GM12875 (cell line): ENCODE results near the gene PACRG.

ENCODE experiments used
- H3K4me3 ChIP-seq: one replicate; pipeline ENCODE4 v1.5.1; 2011; ENCODE audit warnings: low read depth, low read length, control low read depth
- TF ChIP-seq, protein P1 (sequence below): IDR thresholded peaks from 2 replicates; pipeline ENCODE4 v1.5.1; 2011; ENCODE audit warnings: low read depth, mild to moderate bottlenecking, control low read depth, inconsistent platforms, low read length, moderate library complexity, borderline replicate concordance; ENCODE audit not compliant: insufficient read depth

PACRG gene

DNA sequence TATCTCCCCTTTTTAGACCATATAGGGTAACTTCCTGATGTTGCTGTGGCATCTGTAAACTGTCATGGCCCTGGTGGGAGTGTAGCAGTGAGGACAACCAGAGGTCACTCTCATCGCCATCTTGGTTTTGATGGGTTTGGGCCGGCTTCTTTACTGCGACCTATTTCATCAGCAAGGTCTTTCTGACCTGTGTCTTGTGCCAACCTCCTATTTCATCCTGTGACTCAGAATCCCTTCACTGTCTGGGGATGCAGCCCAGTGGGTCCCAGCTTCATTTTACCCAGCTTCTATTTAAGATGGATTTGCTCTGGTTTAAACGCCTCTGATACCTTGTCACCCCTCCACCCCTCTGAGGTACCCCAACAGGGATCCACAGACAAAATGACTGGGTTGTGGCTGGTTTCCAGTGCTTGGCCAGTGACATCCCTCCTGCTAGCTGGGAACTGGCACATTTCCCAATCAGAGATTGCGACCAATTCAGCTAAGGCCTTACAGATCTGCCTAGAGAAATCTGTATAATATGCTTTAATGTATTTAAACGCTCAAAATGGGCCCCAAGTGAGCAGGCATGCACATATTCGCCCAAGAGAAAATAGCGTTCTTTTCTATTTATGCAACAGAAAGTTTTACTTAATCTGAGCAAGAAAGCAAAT lies 371.2 kb downstream of the PACRG start:
- H3K4me3 ChIP-seq = no peak overlapping the region
- TF ChIP-seq, protein P1, sequence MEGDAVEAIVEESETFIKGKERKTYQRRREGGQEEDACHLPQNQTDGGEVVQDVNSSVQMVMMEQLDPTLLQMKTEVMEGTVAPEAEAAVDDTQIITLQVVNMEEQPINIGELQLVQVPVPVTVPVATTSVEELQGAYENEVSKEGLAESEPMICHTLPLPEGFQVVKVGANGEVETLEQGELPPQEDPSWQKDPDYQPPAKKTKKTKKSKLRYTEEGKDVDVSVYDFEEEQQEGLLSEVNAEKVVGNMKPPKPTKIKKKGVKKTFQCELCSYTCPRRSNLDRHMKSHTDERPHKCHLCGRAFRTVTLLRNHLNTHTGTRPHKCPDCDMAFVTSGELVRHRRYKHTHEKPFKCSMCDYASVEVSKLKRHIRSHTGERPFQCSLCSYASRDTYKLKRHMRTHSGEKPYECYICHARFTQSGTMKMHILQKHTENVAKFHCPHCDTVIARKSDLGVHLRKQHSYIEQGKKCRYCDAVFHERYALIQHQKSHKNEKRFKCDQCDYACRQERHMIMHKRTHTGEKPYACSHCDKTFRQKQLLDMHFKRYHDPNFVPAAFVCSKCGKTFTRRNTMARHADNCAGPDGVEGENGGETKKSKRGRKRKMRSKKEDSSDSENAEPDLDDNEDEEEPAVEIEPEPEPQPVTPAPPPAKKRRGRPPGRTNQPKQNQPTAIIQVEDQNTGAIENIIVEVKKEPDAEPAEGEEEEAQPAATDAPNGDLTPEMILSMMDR = no peak

DNA sequence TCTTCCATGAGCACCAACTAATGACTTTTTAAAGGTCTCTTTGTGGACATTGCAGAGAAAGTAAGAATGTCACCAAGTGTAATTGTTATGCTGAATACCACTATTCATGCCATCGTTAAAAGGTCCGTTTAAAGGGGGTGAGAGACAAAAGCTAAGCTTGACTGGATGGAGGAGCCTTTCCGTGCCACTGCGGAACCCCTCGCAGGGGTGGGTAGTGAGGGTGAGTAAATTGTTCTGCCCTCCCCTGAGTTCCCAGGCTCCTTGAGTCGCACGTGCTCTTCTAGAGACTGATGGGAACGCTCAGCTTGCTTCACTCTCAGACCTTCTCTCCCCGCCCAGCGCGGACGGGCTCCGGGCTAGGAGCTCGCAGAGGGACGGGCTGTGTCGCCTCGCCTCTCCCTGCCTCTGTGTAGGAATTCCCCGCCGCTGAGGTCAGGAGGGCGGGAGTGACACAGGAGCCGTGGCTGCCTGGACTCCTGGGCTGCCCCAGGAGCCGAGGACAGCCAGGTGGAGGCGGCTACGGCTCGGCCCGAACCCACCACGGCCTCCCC lies 371.9 kb downstream of the PACRG start:
- H3K4me3 ChIP-seq = no peak overlapping the region
- TF ChIP-seq, protein P1 = no peak

DNA sequence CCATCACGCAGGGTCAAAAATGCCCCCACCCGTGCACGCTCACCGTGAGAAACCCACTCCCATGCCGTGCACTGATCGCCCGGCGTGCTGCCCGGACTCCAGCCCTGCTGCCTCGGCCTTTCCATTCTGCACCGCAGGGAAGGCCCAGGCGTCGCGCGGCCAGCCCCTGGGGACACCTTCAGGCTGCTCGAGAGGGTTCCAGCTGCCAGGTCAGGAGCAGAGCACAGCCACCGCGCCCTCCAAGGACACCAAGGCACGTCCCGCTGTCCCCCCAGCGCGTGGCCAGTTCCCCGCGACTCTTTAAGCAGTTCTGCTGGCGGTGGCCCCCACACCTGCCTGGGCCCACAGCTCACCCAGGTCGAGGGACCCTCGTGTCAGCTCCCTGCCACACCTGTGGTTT lies 372.5 kb downstream of the PACRG start:
- TF ChIP-seq, protein P1 = no peak
- no peak overlapping the region for H3K4me3 ChIP-seq

DNA sequence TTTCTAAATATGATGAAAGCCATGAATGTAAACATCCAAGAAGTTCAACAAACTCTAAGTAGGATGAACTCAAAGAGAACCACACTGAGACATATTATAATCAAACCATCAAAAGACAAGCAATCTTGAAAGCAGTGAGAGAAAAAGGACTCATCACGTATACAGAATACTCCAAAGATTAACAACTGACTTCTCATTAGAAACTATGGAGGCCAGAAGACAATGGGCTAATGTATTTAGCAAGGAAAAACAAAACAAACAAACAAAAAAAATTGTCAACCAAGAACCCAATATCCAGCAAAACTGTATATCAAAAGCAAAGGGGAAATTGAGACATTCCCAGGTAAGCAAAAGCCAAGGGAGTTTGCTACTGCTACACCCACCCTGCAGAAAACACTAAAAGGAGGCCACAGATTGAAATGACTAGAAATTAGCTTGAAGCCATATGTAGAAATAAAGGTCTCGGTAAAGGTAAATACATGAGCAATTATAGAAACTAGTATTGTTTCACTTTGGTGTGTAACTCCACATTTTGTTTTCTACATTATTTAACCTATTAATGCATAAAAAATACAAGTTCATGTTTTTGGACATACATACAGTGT lies 385.7 kb downstream of the PACRG start:
- no peak overlapping the region for H3K4me3 ChIP-seq
- TF ChIP-seq, protein P1 = no peak

DNA sequence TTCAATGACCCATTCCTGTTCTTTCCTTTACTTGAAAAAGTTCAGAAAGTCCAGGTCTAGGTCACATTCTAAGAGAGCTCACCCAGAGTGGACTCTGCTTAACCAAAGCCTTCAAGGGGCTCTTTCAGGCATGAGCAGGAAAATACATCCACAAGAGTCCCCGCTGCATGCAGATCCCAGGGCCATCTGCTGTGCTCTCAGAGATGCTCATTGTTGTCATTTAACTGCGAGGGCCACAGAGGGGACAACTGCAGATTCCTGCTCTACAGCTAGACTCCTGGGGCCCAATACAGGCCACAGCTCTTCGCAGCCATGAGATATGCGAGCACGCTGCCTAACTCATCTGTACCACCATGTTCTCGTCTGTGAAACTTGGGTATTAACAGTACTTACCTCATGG lies 391.2 kb downstream of the PACRG start:
- H3K4me3 ChIP-seq = no peak overlapping the region
- TF ChIP-seq, protein P1 = no peak

DNA sequence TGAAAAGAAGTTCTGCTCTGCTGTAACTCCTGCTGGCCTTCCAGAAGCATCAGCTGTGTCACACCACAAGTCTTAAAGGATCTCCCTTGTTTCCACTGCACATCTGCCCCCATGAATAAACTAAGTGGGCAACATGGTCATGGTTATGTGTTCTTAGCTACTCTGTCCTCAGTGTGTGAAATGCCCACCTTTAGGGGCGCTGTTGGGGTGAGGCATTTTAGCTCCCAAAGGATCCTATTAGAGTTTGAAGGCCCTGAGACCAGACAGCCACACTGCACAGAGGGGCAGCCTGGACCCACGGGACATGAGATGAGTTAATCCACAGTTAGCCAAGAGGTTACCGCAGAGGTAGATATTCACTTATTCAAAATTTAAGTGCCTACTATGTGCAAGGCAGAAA lies 392.4 kb downstream of the PACRG start:
- TF ChIP-seq, protein P1 = peak; percentile 13; the same call in 1 of the 2 replicates

DNA sequence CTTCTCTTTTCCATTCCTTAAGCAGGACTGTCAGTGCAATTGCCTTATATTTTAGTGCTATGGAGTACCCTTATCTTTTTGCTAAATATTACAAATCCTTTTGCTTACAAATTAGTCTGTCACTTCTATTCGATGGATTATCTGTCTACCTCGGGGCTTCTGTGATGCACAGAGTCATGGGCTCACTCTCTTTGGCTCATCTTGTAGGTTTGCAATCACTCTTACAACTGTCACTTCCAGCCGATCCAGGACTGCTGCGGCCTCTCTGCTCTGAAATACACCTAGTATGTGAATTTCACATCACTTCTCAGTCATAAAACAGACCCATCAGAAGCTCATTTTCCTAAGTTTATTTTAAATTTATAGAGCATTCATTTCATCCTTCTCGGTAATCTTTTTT lies 393.5 kb downstream of the PACRG start:
- TF ChIP-seq, protein P1 = no peak
- H3K4me3 ChIP-seq = no peak overlapping the region

More for the DNA sequence above, 392.4 kb downstream of the PACRG start:
- H3K4me3 ChIP-seq = no peak overlapping the region
